Measurements from ENCODE around the gene PRCD.

Gene PRCD

GRCh38 chr17:76497979-76498875, 41.6 kb upstream of the PRCD start:
- H3K9me3 ChIP-seq (ENCODE audit: control insufficient read depth in 1 of 2, low read length in 2 of 2), result no peaks in the 10 kb centered on the region
- H3K27ac ChIP-seq (ENCODE audit: low read length), result no peak overlapping the region
- H3K4me3 ChIP-seq (ENCODE audit: low read depth in 1 of 2, low read length in 2 of 2), result peak overlapping the region in 1 of 2 donors; percentile 16
- peaks cover 16 to 30% of the 10 kb centered on the region in 2 donors for H3K4me1 ChIP-seq (ENCODE audit: control insufficient read depth in 1 of 2, insufficient read depth in 2 of 2, low read length in 2 of 2)
- H3K27me3 ChIP-seq (ENCODE audit: low read depth, low read length), result no peaks in the 10 kb centered on the region
- no peaks in the 10 kb centered on the region for H3K36me3 ChIP-seq (ENCODE audit: control insufficient read depth in 1 of 2, insufficient read depth in 2 of 2, low read length in 2 of 2)

GRCh38 chr17:76498876-76499251, 41.0 kb upstream of the PRCD start:
- no peaks in the 10 kb centered on the region for H3K27me3 ChIP-seq (ENCODE audit: low read depth, low read length)
- peak overlapping the region; percentile 63 for H3K27ac ChIP-seq (ENCODE audit: low read length)
- H3K4me3 ChIP-seq (ENCODE audit: low read depth in 1 of 2, low read length in 2 of 2), result peak overlapping the region in 1 of 2 donors; percentile 37
- no peaks in the 10 kb centered on the region for H3K36me3 ChIP-seq (ENCODE audit: control insufficient read depth in 1 of 2, insufficient read depth in 2 of 2, low read length in 2 of 2)
- peaks cover 12 to 30% of the 10 kb centered on the region in 2 donors for H3K4me1 ChIP-seq (ENCODE audit: control insufficient read depth in 1 of 2, insufficient read depth in 2 of 2, low read length in 2 of 2)
- no peaks in the 10 kb centered on the region for H3K9me3 ChIP-seq (ENCODE audit: control insufficient read depth in 1 of 2, low read length in 2 of 2)

GRCh38 chr17:76499267-76499667, 40.6 kb upstream of the PRCD start:
- Histone ChIP-seq H3K27ac (ENCODE audit: low read length) (peak overlapping the region; percentile 63), H3K9me3 (ENCODE audit: control insufficient read depth in 1 of 2, low read length in 2 of 2) (no peaks in the 10 kb centered on the region), H3K4me3 (ENCODE audit: low read depth in 1 of 2, low read length in 2 of 2) (peak overlapping the region in 1 of 2 donors; percentile 37), H3K36me3 (ENCODE audit: control insufficient read depth in 1 of 2, insufficient read depth in 2 of 2, low read length in 2 of 2) (no peaks in the 10 kb centered on the region), H3K4me1 (ENCODE audit: control insufficient read depth in 1 of 2, insufficient read depth in 2 of 2, low read length in 2 of 2) (peaks cover 12 to 30% of the 10 kb centered on the region in 2 donors), H3K27me3 (ENCODE audit: low read depth, low read length) (no peaks in the 10 kb centered on the region)

GRCh38 chr17:76500074-76500746, 39.6 kb upstream of the PRCD start:
- H3K27ac ChIP-seq (ENCODE audit: low read length), result peak overlapping the region; percentile 63
- H3K9me3 ChIP-seq (ENCODE audit: control insufficient read depth in 1 of 2, low read length in 2 of 2), result no peaks in the 10 kb centered on the region
- H3K4me1 ChIP-seq (ENCODE audit: control insufficient read depth in 1 of 2, insufficient read depth in 2 of 2, low read length in 2 of 2), result peaks cover 12 to 30% of the 10 kb centered on the region in 2 donors

GRCh38 chr17:76500747-76501017, 39.2 kb upstream of the PRCD start:
- Histone ChIP-seq H3K36me3 (ENCODE audit: control insufficient read depth in 1 of 2, insufficient read depth in 2 of 2, low read length in 2 of 2) (no peaks in the 10 kb centered on the region), H3K4me1 (ENCODE audit: control insufficient read depth in 1 of 2, insufficient read depth in 2 of 2, low read length in 2 of 2) (peaks cover 12 to 30% of the 10 kb centered on the region in 2 donors), H3K4me3 (ENCODE audit: low read depth in 1 of 2, low read length in 2 of 2) (peak overlapping the region; percentile 63 to 66), H3K9me3 (ENCODE audit: control insufficient read depth in 1 of 2, low read length in 2 of 2) (no peaks in the 10 kb centered on the region), H3K27me3 (ENCODE audit: low read depth, low read length) (no peaks in the 10 kb centered on the region), H3K27ac (ENCODE audit: low read length) (peak overlapping the region; percentile 63)

More at GRCh38 chr17:76500074-76500746, 39.6 kb upstream of the PRCD start:
- Histone ChIP-seq H3K36me3 (ENCODE audit: control insufficient read depth in 1 of 2, insufficient read depth in 2 of 2, low read length in 2 of 2) (no peaks in the 10 kb centered on the region), H3K27me3 (ENCODE audit: low read depth, low read length) (no peaks in the 10 kb centered on the region), H3K4me3 (ENCODE audit: low read depth in 1 of 2, low read length in 2 of 2) (peak overlapping the region; percentile 63 to 66)

GRCh38 chr17:76501018-76501826, 38.6 kb upstream of the PRCD start, which contains the start of gene RHBDF2:
TSS of gene RHBDF2 (minus strand) at chr17:76501423. CDS start at chr17:76481524, 19,899 bp downstream.
- Histone ChIP-seq H3K4me3 (ENCODE audit: low read depth in 1 of 2, low read length in 2 of 2) (peak within 1 kb of the TSS; percentile 63 to 66), H3K9me3 (ENCODE audit: control insufficient read depth in 1 of 2, low read length in 2 of 2) (no peaks in the 10 kb centered on the region), H3K4me1 (ENCODE audit: control insufficient read depth in 1 of 2, insufficient read depth in 2 of 2, low read length in 2 of 2) (peaks cover 12 to 30% of the 10 kb centered on the region in 2 donors), H3K27me3 (ENCODE audit: low read depth, low read length) (no peaks in the 10 kb centered on the region), H3K36me3 (ENCODE audit: control insufficient read depth in 1 of 2, insufficient read depth in 2 of 2, low read length in 2 of 2) (no peaks in the 10 kb centered on the region), H3K27ac (ENCODE audit: low read length) (peak within 1 kb of the TSS; percentile 63)

- H3K9me3 ChIP-seq (ENCODE audit: control insufficient read depth in 1 of 2, low read length in 2 of 2), result no peaks in the 10 kb centered on the region
- peak overlapping the region; percentile 55 to 63 for H3K4me3 ChIP-seq (ENCODE audit: low read depth in 1 of 2, low read length in 2 of 2)
- H3K4me1 ChIP-seq (ENCODE audit: control insufficient read depth in 1 of 2, insufficient read depth in 2 of 2, low read length in 2 of 2), result peaks cover 12 to 30% of the 10 kb centered on the region in 2 donors
- peak overlapping the region; percentile 16 for H3K27ac ChIP-seq (ENCODE audit: low read length)
- H3K27me3 ChIP-seq (ENCODE audit: low read depth, low read length), result no peaks in the 10 kb centered on the region
- no peaks in the 10 kb centered on the region for H3K36me3 ChIP-seq (ENCODE audit: control insufficient read depth in 1 of 2, insufficient read depth in 2 of 2, low read length in 2 of 2)
Observed at GRCh38 chr17:76501827-76502307, 38.0 kb upstream of the PRCD start.

- H3K27me3 ChIP-seq (ENCODE audit: low read depth, low read length), result no peaks in the 10 kb centered on the region
- no peak overlapping the region for H3K4me3 ChIP-seq (ENCODE audit: low read depth in 1 of 2, low read length in 2 of 2)
- H3K36me3 ChIP-seq (ENCODE audit: control insufficient read depth in 1 of 2, insufficient read depth in 2 of 2, low read length in 2 of 2), result no peaks in the 10 kb centered on the region
- H3K4me1 ChIP-seq (ENCODE audit: control insufficient read depth in 1 of 2, insufficient read depth in 2 of 2, low read length in 2 of 2), result peaks cover 12 to 28% of the 10 kb centered on the region in 2 donors
- no peak overlapping the region for H3K27ac ChIP-seq (ENCODE audit: low read length)
- no peaks in the 10 kb centered on the region for H3K9me3 ChIP-seq (ENCODE audit: control insufficient read depth in 1 of 2, low read length in 2 of 2)
Observed at GRCh38 chr17:76502341-76503211, 37.3 kb upstream of the PRCD start.

- H3K36me3 ChIP-seq (ENCODE audit: control insufficient read depth in 1 of 2, insufficient read depth in 2 of 2, low read length in 2 of 2), result no peaks in the 10 kb centered on the region
- H3K4me3 ChIP-seq (ENCODE audit: low read depth in 1 of 2, low read length in 2 of 2), result no peak overlapping the region
- no peaks in the 10 kb centered on the region for H3K27me3 ChIP-seq (ENCODE audit: low read depth, low read length)
- no peaks in the 10 kb centered on the region for H3K9me3 ChIP-seq (ENCODE audit: control insufficient read depth in 1 of 2, low read length in 2 of 2)
- H3K27ac ChIP-seq (ENCODE audit: low read length), result no peak overlapping the region
- H3K4me1 ChIP-seq (ENCODE audit: control insufficient read depth in 1 of 2, insufficient read depth in 2 of 2, low read length in 2 of 2), result peaks cover 6 to 13% of the 10 kb centered on the region in 2 donors
Observed at GRCh38 chr17:76504117-76504516, 35.7 kb upstream of the PRCD start.

Data from muscle layer of duodenum (tissue), 2 donors.